ENCODE data around the gene TIFAB. TPM values are rescaled to one million over a fixed set of nuclear protein-coding genes. Genes with fewer than 3 reads are reported as not detected.

Gene TIFAB
- polyA plus RNA-seq, 3 donors: 0.14 to 0.24 (median 0.23) TPM

- peak; percentile 61 to 87 (median 84) for DNase-seq (ENCODE audit: extremely low read depth in 1 of 11, low read depth in 9 of 11, low spot score in 4 of 11)
These were observed 53.0 kb downstream of the TIFAB start, which contains the start of gene MACROH2A1 for GRCh38 chr5:135398855-135399793. Gene MACROH2A1 (minus strand): TSS chr5:135399231. CDS start chr5:135389093, 10,138 bp downstream.

GRCh38 chr5:135398160-135398854 is 53.8 kb downstream of the TIFAB start:
- DNase-seq (ENCODE audit: extremely low read depth in 1 of 11, low read depth in 9 of 11, low spot score in 4 of 11): peak in 3 of 11 donors; percentile 19 to 25 (median 21)

Other genes with a start within 250 kb of the TIFAB start
- 100 to 1,000 TPM; 217 to 227 (median 226) TPM for gene MACROH2A1, start 53.1 kb downstream of the TIFAB start, polyA plus RNA-seq (ENCODE audit: insufficient read length in 3 of 3)
- gene DCANP1, start 5.0 kb downstream of the TIFAB start, polyA plus RNA-seq (ENCODE audit: insufficient read length in 3 of 3): under 1 TPM in 2 of 3 donors, not detected in 1; 0.09 to 0.14 TPM
- not detected for gene NEUROG1, start 83.6 kb upstream of the TIFAB start, polyA plus RNA-seq (ENCODE audit: insufficient read length in 3 of 3)
- 10 to 100 TPM; 21.2 to 47.8 (median 22.4) TPM for gene CXCL14, start 126.6 kb upstream of the TIFAB start, polyA plus RNA-seq (ENCODE audit: insufficient read length in 3 of 3)